GM19043 (cell line): ENCODE results near the gene C1QTNF6.
A peak's percentile ranks its signal among the peaks of the same experiment; 100 is the strongest.

Experiments
- ATAC-seq: cut with Tn5 transposase; IDR thresholded peaks from one replicate; pipeline ENCODE4 v1.9.1; 2021; ENCODE audit warnings: low read depth; ENCODE audit not compliant: unreplicated experiment

C1QTNF6 gene

DNA sequence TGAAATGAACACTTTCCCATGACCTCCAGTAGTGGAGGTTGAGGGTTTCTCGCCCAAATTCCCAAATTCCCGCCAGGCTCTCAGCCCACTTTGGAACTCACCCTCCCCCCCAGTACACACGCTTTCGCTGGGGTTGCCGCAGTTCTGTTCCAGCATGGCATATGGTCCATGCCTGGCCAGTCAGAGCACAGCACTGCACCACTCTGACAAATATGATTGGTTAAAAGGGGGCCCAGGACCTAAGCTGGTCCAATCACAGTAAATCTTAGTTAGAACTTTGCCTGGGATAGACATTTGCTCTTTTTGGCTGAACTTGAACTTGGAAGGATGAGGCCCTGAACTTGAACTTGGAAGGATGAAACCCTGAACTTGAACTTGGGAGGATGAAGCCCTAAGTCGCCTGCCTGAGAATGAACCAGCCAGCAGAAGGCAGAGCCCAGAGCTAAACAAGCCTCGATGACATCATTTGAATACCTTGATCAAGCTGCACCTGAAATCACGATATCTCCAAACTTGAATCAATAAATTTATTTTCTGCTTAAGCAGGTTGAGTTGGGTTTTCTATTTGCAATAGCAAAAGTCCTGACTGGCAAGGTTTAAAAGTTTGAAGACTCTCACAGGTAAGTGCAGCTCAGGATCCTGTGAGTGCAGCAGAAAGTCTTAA, 36.8 kb upstream of the C1QTNF6 start:
- ATAC-seq, result no peak

DNA sequence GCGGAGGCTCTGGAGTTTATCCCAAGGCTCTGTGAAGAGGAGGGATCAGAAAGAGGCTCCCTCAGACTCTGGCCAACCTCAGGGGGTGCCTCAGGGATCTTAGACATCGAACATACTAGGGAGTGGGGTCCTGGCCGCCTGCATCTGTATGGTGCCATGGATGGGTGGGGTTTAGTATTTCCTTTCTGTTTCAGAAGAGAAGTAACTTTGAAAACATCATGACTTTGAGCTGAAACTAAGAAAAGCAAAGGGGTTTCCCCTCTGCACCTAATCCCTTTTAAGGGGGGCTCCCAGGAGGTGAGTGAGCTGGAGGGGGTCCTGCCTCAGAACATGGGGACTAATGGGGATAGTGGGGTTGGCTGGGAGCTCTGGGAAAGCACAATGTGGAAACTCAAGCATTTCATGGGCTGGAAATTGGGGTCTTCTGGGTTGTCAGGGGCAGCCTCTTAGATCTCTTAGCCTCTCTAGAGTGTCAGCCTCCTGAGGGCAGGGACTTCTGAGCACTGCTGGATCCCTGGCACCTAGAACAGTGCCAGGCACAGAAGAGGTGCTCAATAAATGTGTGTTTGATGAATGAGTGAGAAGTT, 36.0 kb upstream of the C1QTNF6 start:
- ATAC-seq, result no peak

- no peak for ATAC-seq
Measured at GRCh38 chr22:37222440-37222971, 34.5 kb upstream of the C1QTNF6 start.

DNA sequence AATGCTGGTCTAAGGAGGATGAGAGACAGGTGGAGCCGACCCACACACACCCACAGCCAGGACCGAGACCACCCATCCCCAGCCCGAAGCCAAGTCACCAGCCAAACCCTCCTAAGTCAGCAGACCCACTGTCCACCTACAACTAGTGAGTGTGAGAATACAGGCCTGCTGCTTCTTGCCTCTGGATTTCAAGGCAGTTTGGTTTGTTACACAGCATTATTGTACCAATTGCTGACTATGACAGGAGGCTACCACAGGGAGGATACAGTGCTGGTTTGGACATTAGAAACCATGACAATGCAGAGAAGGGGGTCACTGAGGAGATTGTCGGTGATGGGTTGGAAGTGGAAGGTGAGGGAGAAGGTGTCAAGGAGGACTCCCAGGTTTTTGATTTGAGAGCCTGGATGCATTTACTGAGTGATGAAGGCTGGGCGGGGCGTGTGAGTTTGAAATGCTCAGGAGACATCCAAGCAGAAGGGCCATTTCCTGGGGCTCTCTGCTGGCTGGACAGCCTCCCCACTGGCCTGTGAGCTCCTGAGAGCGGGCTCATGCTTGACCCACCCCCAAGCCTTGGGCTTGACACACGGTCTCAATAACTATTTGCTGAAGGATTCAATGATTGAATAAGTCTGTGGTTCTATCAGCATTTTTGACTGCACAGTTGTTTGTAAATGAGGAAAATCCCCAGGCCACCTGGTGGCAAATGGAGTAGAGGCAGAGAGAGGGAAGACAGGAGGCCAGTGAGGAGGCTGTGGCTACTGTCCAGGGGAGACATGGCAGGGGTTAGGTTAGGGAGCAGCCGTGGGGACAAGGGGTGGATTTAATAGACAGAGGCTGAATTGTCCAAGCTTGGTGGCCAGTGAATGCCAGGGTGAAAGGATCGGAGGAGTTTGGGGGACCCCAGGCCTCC, 33.6 kb upstream of the C1QTNF6 start:
- no peak for ATAC-seq

DNA sequence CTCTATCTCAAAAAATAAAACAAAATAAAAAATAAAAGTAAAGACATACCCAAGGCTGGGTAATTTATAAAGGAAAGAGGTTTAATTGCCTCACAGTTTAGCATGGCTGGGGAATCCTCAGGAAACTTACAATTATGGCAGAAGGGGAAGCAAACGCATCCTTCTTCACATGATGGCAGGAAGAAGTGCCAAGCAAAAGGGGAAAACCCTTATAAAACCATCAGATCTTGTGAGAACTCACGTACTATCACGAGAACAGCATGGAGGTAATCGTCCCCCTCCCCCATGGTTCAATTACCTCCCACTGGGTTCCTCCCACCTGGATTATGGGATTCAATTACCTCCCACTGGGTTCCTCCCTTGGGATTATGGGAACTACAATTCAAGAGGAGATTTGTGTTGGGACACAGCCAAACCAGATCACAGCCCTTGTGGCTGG, 32.5 kb upstream of the C1QTNF6 start:
- ATAC-seq, result no peak

DNA sequence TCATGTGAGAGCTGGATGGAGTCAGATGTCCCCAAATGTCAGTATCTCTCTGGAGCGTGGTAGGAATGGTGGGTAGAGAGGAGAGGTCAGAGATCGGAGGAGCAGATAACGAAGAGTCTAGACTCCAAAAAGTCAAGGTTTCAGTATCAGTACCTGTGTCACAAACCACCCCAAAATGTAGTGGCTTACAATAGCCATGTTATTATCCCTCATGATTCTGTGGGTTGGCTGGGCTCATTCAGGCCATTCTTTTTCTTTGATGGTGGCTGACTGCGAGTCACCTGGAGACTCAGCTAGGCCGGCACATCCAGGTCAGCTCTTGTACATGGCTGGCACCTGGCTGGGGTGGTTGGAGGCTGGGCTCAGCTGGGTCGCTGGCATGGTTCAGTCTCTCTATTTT, 31.5 kb upstream of the C1QTNF6 start:
- ATAC-seq, result no peak

DNA sequence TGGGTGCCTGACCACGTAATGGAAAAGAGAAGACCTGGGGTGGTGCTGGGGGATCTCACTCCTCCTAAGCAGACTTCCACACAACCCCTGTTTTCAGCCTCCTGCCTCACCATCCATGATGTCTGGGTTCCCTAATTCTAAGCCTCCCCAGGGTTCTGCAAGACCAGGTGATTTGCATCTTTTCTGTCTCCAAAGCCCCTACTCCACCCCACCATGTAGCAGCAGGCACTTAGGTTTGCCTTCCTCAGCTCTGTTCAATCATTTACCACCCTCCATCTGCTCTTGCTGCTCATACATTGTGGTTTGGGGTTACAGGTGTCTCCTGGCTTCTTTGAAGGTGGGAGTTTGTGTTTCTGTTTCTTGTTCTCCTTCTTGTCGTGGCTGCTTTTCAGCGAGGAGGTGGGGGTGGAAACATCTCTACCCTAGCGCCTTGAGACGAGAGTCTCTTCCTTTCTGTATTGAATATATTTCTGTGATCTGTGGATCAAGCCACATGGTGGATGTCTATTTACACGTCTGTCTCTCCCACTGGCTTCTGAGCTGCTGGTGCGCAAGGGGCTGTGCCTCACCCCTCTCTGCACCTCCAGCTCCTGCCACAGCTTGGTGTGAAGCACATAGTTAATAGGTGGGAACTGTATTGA, 30.8 kb upstream of the C1QTNF6 start:
- ATAC-seq, result peak; percentile 68

- ATAC-seq, result no peak
Measured at GRCh38 chr22:37218399-37218770, 30.3 kb upstream of the C1QTNF6 start.

DNA sequence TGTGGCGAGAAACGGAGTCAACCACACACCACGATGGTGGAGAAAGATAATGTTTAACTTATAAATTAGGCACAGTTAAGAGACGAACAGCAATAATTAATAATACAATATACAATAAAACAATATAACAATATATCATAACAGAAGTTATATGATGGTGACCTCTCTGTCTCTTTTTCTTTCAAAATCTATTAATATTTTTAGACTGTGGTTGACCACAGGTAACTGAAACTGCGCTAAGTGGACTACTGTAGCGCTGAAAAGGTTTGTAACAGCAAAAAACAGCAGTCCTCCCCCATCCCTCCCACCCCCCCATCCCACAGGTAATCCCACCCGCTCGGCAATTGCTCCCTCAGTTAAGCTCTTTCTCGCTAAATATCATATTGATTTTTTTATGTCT, 27.8 kb upstream of the C1QTNF6 start:
- no peak for ATAC-seq

GRCh38 chr22:37214731-37215030, 26.6 kb upstream of the C1QTNF6 start:
- no peak for ATAC-seq

DNA sequence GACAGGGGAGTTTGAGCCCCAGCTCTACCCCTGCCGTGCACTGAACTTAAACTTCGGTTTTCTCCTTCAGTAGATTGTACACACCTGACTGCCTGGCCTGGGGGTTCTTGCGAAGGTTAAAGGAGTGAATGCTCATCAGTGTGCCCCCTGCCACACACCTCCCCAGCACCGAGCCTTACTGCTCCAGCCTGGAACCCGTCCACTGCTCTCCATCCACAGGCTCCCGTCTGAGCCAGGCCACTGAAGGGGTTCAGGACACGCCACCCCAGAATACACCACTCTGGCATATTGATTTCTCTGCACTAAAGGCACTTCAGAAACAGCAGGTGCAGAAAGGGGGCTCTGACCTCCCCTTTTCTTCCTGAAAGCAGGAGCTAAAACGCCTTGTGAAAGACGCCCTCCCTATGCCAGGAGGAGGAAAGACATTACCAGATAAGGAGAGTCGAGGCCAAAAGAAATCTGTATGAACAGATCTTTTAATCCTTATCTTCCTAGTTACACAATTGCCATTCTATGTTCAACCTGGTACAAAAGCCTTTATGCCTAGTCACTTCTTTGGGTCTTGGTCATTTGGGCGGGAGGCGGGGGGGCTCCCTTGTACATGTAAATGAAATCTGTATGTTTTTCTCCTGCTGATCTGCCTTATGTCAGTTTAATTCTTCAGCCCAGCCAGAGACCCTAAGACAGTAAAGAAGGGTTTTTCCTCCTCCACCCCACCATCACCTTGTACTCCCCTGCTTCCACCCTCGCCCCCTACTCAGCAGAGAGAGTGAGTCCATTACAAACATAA, 26.1 kb upstream of the C1QTNF6 start:
- no peak for ATAC-seq

GRCh38 chr22:37213218-37213855, 25.3 kb upstream of the C1QTNF6 start:
- no peak for ATAC-seq

GRCh38 chr22:37212174-37212906, 24.3 kb upstream of the C1QTNF6 start, which contains the start of gene SSTR3:
TSS of gene SSTR3 (minus strand) at chr22:37212477. CDS start at chr22:37207803, 4,674 bp downstream.
- ATAC-seq, result no peak

GRCh38 chr22:37211866-37212173, 23.8 kb upstream of the C1QTNF6 start:
- no peak for ATAC-seq

- ATAC-seq, result no peak
Measured at GRCh38 chr22:37211075-37211865, 23.2 kb upstream of the C1QTNF6 start.

GRCh38 chr22:37210041-37210803, 22.2 kb upstream of the C1QTNF6 start:
- ATAC-seq, result no peak

GRCh38 chr22:37209140-37209845, 21.2 kb upstream of the C1QTNF6 start:
- ATAC-seq, result no peak
